Measurements from ENCODE around the gene SLC8A2. TPM values are rescaled to one million over a fixed set of nuclear protein-coding genes. Genes with fewer than 3 reads are reported as not detected.

Gene SLC8A2
- polyA plus RNA-seq, 4 donors: 0.12 to 0.92 TPM; not detected in 2

DNA sequence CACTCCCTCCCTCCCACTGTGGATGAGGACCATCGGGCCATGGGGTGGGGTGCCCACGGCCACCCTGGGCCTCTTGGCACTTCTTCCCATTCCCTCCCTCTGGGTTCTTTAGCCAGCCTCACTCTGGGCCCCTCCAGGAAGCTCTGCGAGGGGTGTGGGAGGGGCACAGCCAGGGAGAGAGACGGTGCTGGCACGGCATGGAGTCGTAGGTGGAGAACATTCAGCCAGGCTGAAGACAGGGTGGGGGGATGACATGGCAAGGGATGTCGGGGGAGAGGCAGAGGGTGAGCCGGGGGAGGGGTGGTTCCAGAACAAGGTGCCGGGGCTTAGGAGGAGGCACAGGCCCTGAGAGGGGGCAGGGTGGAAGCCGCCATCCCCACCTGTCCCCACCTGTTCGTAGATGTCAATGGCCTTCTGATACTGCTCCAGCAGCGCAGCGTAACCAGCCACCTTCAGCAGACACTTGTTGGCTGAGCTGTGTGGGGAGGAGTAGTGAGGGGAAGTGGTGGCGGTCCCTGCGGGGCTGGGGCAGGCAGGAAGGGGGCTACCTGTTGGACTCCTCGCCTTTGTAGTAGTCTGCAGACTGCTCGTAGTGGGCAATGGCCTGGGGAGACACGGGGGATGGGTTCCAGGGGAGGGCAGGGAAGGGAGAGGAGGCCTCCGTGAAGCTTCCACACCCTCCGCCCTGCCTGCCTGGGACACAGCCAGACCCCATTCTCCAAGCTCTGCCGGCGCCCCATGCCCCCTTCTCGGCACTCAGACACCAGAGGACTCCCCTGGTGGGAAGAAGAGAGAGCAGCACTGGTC lies 21.1 kb upstream of the SLC8A2 start:
- Histone ChIP-seq H3K9me3 (ENCODE audit: control insufficient read depth in 2 of 2, insufficient read depth in 1 of 2, low read depth in 1 of 2, low read length in 1 of 2) (no peaks in the 10 kb centered on the region), H3K36me3 (ENCODE audit: control insufficient read depth in 3 of 3, insufficient read depth in 2 of 3, low read depth in 1 of 3, low read length in 3 of 3) (peaks cover 9 to 94% (median 19%) of the 10 kb centered on the region in 3 donors), H3K4me1 (ENCODE audit: control insufficient read depth in 3 of 3, insufficient read depth in 2 of 3, low read depth in 1 of 3, low read length in 2 of 3) (no peaks in the 10 kb centered on the region), H3K4me3 (ENCODE audit: low read depth in 1 of 3, low read length in 3 of 3) (no peak overlapping the region), H3K27me3 (ENCODE audit: control insufficient read depth in 3 of 3, insufficient read depth in 3 of 3, low read length in 3 of 3) (no peaks in the 10 kb centered on the region), H3K27ac (ENCODE audit: low read depth in 1 of 3, low read length in 2 of 3) (no peak overlapping the region)
- WGBS, 3 donors: 74 to 83% (median 79%) methylated on average over 20 to 23 of the region's 23 CpGs
- FAIRE-seq: no peak
- DNase-seq: no peak

DNA sequence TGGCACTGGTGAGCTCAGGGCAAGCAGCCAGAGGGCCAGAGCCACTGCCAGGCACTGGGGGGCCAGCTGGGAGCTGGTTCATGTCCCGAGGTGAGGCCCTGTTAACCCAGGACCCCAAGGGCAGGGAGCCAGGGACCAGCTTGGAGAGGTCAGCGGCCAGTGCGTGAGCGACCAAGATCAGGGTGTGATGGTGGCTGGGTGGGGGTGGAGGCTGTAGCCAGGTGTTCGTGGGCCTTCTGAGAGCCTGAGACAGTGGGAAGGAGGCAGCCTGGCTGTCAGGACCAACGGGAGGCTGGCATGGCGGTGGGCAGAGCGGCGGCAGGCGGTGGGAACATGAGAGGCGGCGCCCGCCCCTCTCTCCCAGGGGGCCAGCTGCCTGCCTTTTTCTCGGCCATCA lies 20.4 kb upstream of the SLC8A2 start:
- Histone ChIP-seq H3K27me3 (ENCODE audit: control insufficient read depth in 3 of 3, insufficient read depth in 3 of 3, low read length in 3 of 3) (no peaks in the 10 kb centered on the region), H3K36me3 (ENCODE audit: control insufficient read depth in 3 of 3, insufficient read depth in 2 of 3, low read depth in 1 of 3, low read length in 3 of 3) (peaks cover 9 to 94% (median 16%) of the 10 kb centered on the region in 3 donors), H3K9me3 (ENCODE audit: control insufficient read depth in 2 of 2, insufficient read depth in 1 of 2, low read depth in 1 of 2, low read length in 1 of 2) (no peaks in the 10 kb centered on the region), H3K27ac (ENCODE audit: low read depth in 1 of 3, low read length in 2 of 3) (no peak overlapping the region), H3K4me1 (ENCODE audit: control insufficient read depth in 3 of 3, insufficient read depth in 2 of 3, low read depth in 1 of 3, low read length in 2 of 3) (no peaks in the 10 kb centered on the region), H3K4me3 (ENCODE audit: low read depth in 1 of 3, low read length in 3 of 3) (no peak overlapping the region)
- DNase-seq: no peak
- 81 to 85% (median 84%) methylated on average over 10 to 14 of the region's 14 CpGs for WGBS, 3 donors
- FAIRE-seq: no peak

DNA sequence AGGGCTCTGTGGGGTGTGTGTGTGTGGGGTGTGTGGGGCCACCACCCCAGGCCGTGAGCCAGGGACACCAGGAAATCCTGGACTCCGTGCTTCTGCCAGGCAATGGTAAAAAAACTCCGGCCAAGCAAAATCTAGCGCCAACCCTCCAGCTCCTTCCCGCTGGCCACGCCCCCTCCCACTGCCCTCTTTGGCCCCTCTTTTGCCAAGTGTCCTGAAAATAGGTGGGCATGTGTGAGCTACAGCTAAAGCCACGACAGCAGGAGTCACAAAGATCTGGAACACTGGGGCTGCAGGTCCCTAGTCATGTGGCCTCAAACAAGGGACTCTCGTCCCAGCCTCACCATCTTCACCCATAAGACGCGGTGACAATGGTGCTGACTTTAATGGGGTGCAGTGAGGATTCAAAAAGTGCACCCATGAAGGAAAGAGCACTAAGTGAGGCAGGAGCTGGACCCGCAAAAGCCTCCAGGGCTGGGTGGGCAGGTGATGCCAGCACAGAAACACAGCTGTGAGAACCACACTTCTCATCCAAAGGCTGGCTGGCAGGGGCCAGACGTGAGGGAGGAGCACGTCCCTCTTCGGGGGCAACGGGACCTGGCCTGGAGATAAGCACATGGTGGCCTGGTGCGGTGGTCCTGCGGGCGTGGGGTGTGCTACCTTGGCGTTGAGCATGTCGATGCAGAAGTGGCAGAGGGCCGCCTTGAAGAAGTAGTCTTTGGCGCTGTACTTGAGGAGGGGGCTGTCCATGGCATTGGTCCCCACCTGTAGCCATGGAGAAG lies 19.9 kb upstream of the SLC8A2 start:
- no peak for FAIRE-seq

DNA sequence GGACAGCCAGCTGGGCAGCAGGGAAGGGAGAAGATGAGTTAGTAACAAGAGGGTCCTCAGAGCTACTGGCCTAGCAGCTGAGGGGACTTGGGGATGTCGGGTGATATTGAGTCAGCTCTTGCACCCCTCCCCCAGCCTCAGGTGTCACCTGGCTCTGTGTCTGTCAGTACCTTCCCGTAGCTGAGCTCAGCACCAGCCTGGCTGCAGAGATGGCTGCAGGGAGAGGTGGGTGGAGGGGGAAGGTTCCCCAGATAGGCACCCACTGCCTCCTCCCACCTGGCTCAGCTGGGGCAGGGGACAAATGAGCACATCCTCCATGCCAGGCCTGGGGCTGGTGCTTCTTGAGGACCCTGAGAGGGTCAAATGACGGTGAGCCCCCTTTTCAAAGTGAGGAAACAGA lies 19.2 kb upstream of the SLC8A2 start:
- FAIRE-seq: no peak
- Histone ChIP-seq H3K9me3 (ENCODE audit: control insufficient read depth in 2 of 2, insufficient read depth in 1 of 2, low read depth in 1 of 2, low read length in 1 of 2) (no peaks in the 10 kb centered on the region), H3K27ac (ENCODE audit: low read depth in 1 of 3, low read length in 2 of 3) (no peak overlapping the region), H3K36me3 (ENCODE audit: control insufficient read depth in 3 of 3, insufficient read depth in 2 of 3, low read depth in 1 of 3, low read length in 3 of 3) (peaks cover 7 to 90% (median 9%) of the 10 kb centered on the region in 3 donors), H3K27me3 (ENCODE audit: control insufficient read depth in 3 of 3, insufficient read depth in 3 of 3, low read length in 3 of 3) (no peaks in the 10 kb centered on the region), H3K4me3 (ENCODE audit: low read depth in 1 of 3, low read length in 3 of 3) (no peak overlapping the region), H3K4me1 (ENCODE audit: control insufficient read depth in 3 of 3, insufficient read depth in 2 of 3, low read depth in 1 of 3, low read length in 2 of 3) (no peaks in the 10 kb centered on the region)
- DNase-seq: no peak
- WGBS, 3 donors: 58 to 64% (median 64%) methylated on average over 3 of the region's 3 CpGs

More for the DNA sequence above, 19.9 kb upstream of the SLC8A2 start:
- Histone ChIP-seq H3K27me3 (ENCODE audit: control insufficient read depth in 3 of 3, insufficient read depth in 3 of 3, low read length in 3 of 3) (no peaks in the 10 kb centered on the region), H3K27ac (ENCODE audit: low read depth in 1 of 3, low read length in 2 of 3) (no peak overlapping the region), H3K4me1 (ENCODE audit: control insufficient read depth in 3 of 3, insufficient read depth in 2 of 3, low read depth in 1 of 3, low read length in 2 of 3) (no peaks in the 10 kb centered on the region), H3K4me3 (ENCODE audit: low read depth in 1 of 3, low read length in 3 of 3) (no peak overlapping the region), H3K36me3 (ENCODE audit: control insufficient read depth in 3 of 3, insufficient read depth in 2 of 3, low read depth in 1 of 3, low read length in 3 of 3) (peaks cover 7 to 94% (median 15%) of the 10 kb centered on the region in 3 donors), H3K9me3 (ENCODE audit: control insufficient read depth in 2 of 2, insufficient read depth in 1 of 2, low read depth in 1 of 2, low read length in 1 of 2) (no peaks in the 10 kb centered on the region)
- no peak for DNase-seq
- 84 to 88% (median 87%) methylated on average over 21 to 22 of the region's 22 CpGs for WGBS, 3 donors

DNA sequence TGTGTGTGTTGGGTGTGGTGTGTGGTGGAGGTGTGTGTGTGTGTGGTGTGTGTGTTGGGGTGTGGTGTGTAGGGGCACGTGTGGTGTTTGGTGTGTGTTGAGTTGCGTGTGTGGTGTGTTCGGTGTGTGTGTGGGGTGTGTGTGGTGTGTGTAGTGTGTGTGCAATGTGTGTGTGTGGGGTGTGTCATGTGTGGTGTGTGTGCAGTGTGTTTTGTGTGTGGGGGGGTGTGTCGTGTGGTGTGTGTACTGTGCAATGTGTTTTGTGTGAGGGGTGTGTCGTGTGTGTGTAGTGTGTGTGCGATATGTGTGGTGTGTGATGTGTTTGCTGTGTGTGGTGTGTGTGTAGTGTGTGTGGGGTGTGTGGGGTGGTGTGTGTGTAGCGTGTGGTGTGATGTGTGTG lies 18.3 kb upstream of the SLC8A2 start:
- Histone ChIP-seq H3K4me1 (ENCODE audit: control insufficient read depth in 3 of 3, insufficient read depth in 2 of 3, low read depth in 1 of 3, low read length in 2 of 3) (peaks cover 0 to 1% (median under 1%) of the 10 kb centered on the region in 3 donors), H3K36me3 (ENCODE audit: control insufficient read depth in 3 of 3, insufficient read depth in 2 of 3, low read depth in 1 of 3, low read length in 3 of 3) (peaks cover 7 to 88% (median 9%) of the 10 kb centered on the region in 3 donors), H3K9me3 (ENCODE audit: control insufficient read depth in 2 of 2, insufficient read depth in 1 of 2, low read depth in 1 of 2, low read length in 1 of 2) (no peaks in the 10 kb centered on the region), H3K4me3 (ENCODE audit: low read depth in 1 of 3, low read length in 3 of 3) (no peak overlapping the region), H3K27ac (ENCODE audit: low read depth in 1 of 3, low read length in 2 of 3) (no peak overlapping the region), H3K27me3 (ENCODE audit: control insufficient read depth in 3 of 3, insufficient read depth in 3 of 3, low read length in 3 of 3) (no peaks in the 10 kb centered on the region)
- DNase-seq: no peak
- WGBS, 3 donors: 86 to 88% (median 87%) methylated on average over 7 of the region's 7 CpGs
- FAIRE-seq: no peak

DNA sequence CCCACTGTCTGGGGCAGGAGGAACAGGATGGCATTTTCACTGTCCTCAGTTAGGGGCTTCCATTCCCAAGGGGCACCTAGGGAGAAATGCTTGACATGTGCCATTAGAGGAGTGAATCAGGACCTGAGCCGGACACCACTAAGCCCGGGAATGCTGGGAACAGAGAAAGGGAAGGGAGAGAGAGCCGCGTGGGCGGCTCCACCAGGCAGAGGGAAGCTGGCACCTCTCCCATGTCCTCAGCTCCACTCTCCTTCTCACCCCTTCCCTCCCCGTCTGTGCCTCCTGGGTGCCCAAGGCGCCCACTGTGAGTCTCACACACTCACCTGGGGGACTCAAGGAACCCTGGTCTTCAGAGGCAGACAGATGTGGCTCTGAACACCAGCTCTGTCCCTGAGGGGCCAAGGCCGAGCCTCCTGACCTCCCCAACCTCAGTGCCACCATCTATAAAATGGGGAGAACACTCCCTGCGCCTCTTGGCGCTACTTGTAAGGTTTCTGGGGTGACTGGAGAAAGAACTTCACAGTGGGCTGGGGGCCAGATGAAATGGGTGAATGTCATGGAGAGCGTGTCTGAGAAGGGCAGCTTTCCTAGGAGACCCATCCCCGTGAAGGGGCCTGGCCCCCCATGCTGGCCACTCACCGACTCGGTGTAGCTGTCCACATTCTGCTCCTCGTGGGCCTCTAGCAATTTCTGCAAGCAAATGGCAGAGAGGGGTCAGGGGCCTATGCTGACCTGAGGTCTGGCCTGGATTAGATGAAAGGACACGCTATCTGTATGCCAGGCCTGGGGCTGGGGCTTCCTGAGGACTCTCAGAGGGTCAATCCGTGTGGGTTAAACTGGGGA lies 17.6 kb upstream of the SLC8A2 start:
- no peak for DNase-seq
- H3K27ac ChIP-seq (ENCODE audit: low read depth in 1 of 3, low read length in 2 of 3): no peak overlapping the region
- no peaks in the 10 kb centered on the region for H3K9me3 ChIP-seq (ENCODE audit: control insufficient read depth in 2 of 2, insufficient read depth in 1 of 2, low read depth in 1 of 2, low read length in 1 of 2)
- no peaks in the 10 kb centered on the region for H3K27me3 ChIP-seq (ENCODE audit: control insufficient read depth in 3 of 3, insufficient read depth in 3 of 3, low read length in 3 of 3)
- no peak overlapping the region for H3K4me3 ChIP-seq (ENCODE audit: low read depth in 1 of 3, low read length in 3 of 3)
- no peak for FAIRE-seq
- 87 to 90% (median 88%) methylated on average over 14 to 17 of the region's 17 CpGs for WGBS, 3 donors
- peaks cover 0 to 6% (median 1%) of the 10 kb centered on the region in 3 donors for H3K4me1 ChIP-seq (ENCODE audit: control insufficient read depth in 3 of 3, insufficient read depth in 2 of 3, low read depth in 1 of 3, low read length in 2 of 3)
- peaks cover 7 to 82% (median 9%) of the 10 kb centered on the region in 3 donors for H3K36me3 ChIP-seq (ENCODE audit: control insufficient read depth in 3 of 3, insufficient read depth in 2 of 3, low read depth in 1 of 3, low read length in 3 of 3)

DNA sequence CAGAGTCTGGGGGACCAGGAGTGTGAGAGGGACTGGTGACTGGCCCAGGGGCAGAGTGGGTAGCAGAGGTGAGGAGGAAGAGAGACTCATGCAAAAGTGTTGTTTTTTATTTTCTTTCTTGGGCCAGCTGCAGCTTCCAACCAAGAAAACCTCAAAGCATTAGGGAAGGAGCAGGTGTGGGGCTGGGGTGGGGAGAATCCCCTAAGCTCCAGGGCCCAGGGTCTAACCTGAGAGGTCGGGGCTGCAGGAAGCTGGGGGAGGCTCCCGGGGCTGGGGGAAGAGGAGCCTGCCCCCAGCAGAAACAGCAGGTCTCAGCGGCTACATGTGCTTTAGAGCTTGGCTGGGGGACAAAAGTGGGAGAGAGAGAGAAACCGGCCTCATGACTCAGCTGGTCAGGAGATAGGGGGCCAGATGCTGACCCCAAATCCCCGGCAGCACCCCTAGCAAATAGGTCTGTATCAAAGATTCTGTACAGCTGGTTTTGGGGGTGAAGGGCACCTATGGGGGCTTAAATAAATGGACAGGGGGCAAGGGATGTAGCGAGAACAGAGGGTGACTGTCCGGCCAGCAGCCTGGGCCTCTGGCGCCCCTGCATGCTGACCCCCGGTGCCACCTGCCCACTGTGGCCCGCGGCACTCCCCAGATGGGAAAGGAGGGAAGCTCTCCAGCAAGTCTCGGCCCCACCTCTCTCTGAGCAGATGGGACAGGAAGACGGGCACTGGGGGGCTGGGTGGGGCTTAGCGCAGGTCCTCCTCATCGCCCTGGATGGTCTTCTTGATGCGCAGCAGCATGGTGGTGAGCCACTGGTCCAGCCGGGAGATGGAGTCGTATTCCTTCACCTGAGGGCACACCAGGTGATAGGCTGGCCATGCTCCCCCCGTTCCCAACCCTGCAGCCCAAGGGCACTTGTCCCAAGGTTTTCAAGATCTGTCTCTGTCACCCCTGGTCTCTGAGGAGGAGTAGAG lies 16.1 kb upstream of the SLC8A2 start:
- peaks cover 6 to 68% (median 7%) of the 10 kb centered on the region in 3 donors for H3K36me3 ChIP-seq (ENCODE audit: control insufficient read depth in 3 of 3, insufficient read depth in 2 of 3, low read depth in 1 of 3, low read length in 3 of 3)
- no peaks in the 10 kb centered on the region for H3K27me3 ChIP-seq (ENCODE audit: control insufficient read depth in 3 of 3, insufficient read depth in 3 of 3, low read length in 3 of 3)
- H3K27ac ChIP-seq (ENCODE audit: low read depth in 1 of 3, low read length in 2 of 3): no peak overlapping the region
- DNase-seq (no peak), FAIRE-seq (no peak)
- H3K9me3 ChIP-seq (ENCODE audit: control insufficient read depth in 2 of 2, insufficient read depth in 1 of 2, low read depth in 1 of 2, low read length in 1 of 2): no peaks in the 10 kb centered on the region
- H3K4me1 ChIP-seq (ENCODE audit: control insufficient read depth in 3 of 3, insufficient read depth in 2 of 3, low read depth in 1 of 3, low read length in 2 of 3): peaks cover 0 to 12% (median 5%) of the 10 kb centered on the region in 3 donors
- H3K4me3 ChIP-seq (ENCODE audit: low read depth in 1 of 3, low read length in 3 of 3): no peak overlapping the region
- WGBS, 3 donors: 79 to 85% (median 85%) methylated on average over 19 of the region's 19 CpGs

All from small intestine (tissue), 7 donors.